DOHH2 (cell line): Measurements from ENCODE around the gene TMEM212.

ENCODE experiments used
- H3F3A ChIP-seq: fragments of 200-600 bp; sonication (generic), shearing (Covaris generic); 2 replicates; pipeline ENCODE4 v1.6.0; 2016; ENCODE audit warnings: antibody characterized with exemption, mild to moderate bottlenecking; ENCODE audit not compliant: control insufficient read depth, insufficient read depth
- H3K27ac ChIP-seq: fragments of 200-600 bp; sonication (generic); 2 replicates; pipeline ENCODE4 v1.5.1; 2014; ENCODE audit warnings: low read depth, mild to moderate bottlenecking, low read length, moderate library complexity
- H3K27me3 ChIP-seq: fragments of 200-600 bp; sonication (generic); 2 replicates; pipeline ENCODE4 v1.6.1; 2014; ENCODE audit warnings: mild to moderate bottlenecking, low read length, mixed read lengths; ENCODE audit not compliant: control insufficient read depth
- H3K36me3 ChIP-seq: fragments of 200-600 bp; sonication (generic); 2 replicates; pipeline ENCODE4 v1.6.1; 2014; ENCODE audit warnings: mild to moderate bottlenecking, low read length, moderate library complexity, mixed read lengths; ENCODE audit not compliant: control insufficient read depth
- H3K4me1 ChIP-seq: fragments of 200-600 bp; sonication (generic); 2 replicates; pipeline ENCODE4 v1.6.1; 2014; ENCODE audit warnings: mild to moderate bottlenecking, low read length, mixed read lengths; ENCODE audit not compliant: control insufficient read depth
- H3K4me2 ChIP-seq: fragments of 200-600 bp; sonication (generic); 2 replicates; pipeline ENCODE4 v1.6.0; 2014; ENCODE audit warnings: mild to moderate bottlenecking, low read length, moderate library complexity
- H3K4me3 ChIP-seq: fragments of 200-600 bp; sonication (generic); 2 replicates; pipeline ENCODE4 v1.5.1; 2014; ENCODE audit warnings: mild to moderate bottlenecking, low read length, mixed read lengths
- H3K79me2 ChIP-seq: fragments of 200-600 bp; sonication (generic); 2 replicates; pipeline ENCODE4 v1.6.1; 2014; ENCODE audit warnings: mild to moderate bottlenecking, low read length, mixed read lengths; ENCODE audit not compliant: control insufficient read depth
- H3K9me2 ChIP-seq: fragments of 200-600 bp; sonication (generic); replicated peaks from 2 replicates; pipeline ENCODE4 v1.6.1; 2014; ENCODE audit warnings: mild to moderate bottlenecking, low read length, mixed read lengths; ENCODE audit not compliant: control insufficient read depth
- H3K9me3 ChIP-seq: fragments of 200-600 bp; sonication (generic); 2 replicates; pipeline ENCODE4 v1.6.1; 2014; ENCODE audit warnings: antibody characterized with exemption, low read length, mixed read lengths; ENCODE audit not compliant: control insufficient read depth, insufficient read depth
- H4K20me1 ChIP-seq: fragments of 200-600 bp; sonication (generic); 2 replicates; pipeline ENCODE4 v1.6.0; 2014; ENCODE audit warnings: low read depth, mild to moderate bottlenecking, antibody characterized with exemption, low read length, moderate library complexity; ENCODE audit not compliant: control insufficient read depth, insufficient read depth
- EZH2phosphoT487 ChIP-seq: fragments of 200-600 bp; sonication (generic); IDR thresholded peaks from 2 replicates; pipeline ENCODE4 v1.6.1; 2017; ENCODE audit warnings: borderline replicate concordance, mild to moderate bottlenecking, antibody characterized with exemption, low read length, moderate library complexity, mixed read lengths
- TF ChIP-seq, protein P1 (sequence below): fragments of 200-600 bp; sonication (generic); IDR thresholded peaks from one replicate; pipeline ENCODE4 v1.5.1; 2014; ENCODE audit warnings: antibody characterized with exemption, mild to moderate bottlenecking, low read depth, low read length; ENCODE audit not compliant: poor library complexity, severe bottlenecking

TMEM212 gene

DNA sequence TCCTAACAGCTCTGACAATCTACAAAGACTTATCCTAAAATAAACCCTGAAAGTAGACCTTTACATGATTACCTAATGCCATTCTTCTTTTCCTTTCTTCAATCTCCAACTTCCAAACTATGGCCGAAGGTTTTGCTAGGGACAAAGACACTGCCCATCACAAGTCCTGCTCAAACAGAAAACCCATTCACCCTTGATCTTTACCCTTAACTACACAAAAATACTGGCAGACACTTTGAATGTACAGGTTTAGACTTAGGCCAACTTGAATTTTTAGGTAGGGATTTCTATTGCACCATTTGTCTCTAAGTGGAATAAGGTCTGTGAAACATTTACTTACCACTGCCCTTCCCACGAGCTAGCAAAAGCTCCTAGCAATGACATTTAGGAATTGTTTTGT, 64.6 kb downstream of the TMEM212 start:
- Histone ChIP-seq H3K36me3 (no peaks in the 10 kb centered on the region), H3K4me1 (no peaks in the 10 kb centered on the region), H3K27ac (no peak overlapping the region), H3K4me3 (no peak overlapping the region), H3K79me2 (no peaks in the 10 kb centered on the region), H3K9me3 (no peaks in the 10 kb centered on the region), H3K27me3 (no peaks in the 10 kb centered on the region), H4K20me1 (no peaks in the 10 kb centered on the region), H3F3A (no peaks in the 10 kb centered on the region), H3K4me2 (no peak overlapping the region), H3K9me2 (no peaks in the 10 kb centered on the region)
- TF ChIP-seq, protein P1, sequence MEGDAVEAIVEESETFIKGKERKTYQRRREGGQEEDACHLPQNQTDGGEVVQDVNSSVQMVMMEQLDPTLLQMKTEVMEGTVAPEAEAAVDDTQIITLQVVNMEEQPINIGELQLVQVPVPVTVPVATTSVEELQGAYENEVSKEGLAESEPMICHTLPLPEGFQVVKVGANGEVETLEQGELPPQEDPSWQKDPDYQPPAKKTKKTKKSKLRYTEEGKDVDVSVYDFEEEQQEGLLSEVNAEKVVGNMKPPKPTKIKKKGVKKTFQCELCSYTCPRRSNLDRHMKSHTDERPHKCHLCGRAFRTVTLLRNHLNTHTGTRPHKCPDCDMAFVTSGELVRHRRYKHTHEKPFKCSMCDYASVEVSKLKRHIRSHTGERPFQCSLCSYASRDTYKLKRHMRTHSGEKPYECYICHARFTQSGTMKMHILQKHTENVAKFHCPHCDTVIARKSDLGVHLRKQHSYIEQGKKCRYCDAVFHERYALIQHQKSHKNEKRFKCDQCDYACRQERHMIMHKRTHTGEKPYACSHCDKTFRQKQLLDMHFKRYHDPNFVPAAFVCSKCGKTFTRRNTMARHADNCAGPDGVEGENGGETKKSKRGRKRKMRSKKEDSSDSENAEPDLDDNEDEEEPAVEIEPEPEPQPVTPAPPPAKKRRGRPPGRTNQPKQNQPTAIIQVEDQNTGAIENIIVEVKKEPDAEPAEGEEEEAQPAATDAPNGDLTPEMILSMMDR: no peak
- TF ChIP-seq EZH2phosphoT487: no peak

DNA sequence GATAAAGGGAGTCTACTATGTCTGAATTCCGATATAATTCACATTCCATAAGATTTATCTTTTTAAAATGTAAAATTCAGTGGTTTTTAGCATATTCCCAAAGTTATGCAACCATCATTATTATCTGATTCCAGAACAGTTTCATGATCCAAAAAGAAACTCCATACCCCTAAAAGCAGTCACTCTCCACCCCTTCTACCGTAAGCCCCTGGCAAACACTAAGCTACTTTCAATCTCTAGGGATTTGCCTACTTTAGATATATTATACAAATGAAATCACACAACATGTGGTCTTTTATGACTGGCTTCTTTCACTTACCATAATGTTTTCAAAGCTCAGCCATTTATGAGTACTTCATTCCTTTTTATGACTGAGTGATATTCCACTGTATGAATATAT, 65.6 kb downstream of the TMEM212 start:
- Histone ChIP-seq H4K20me1 (no peaks in the 10 kb centered on the region), H3K27me3 (no peaks in the 10 kb centered on the region), H3K9me3 (no peaks in the 10 kb centered on the region), H3K27ac (no peak overlapping the region), H3F3A (no peaks in the 10 kb centered on the region), H3K9me2 (no peaks in the 10 kb centered on the region), H3K4me3 (no peak overlapping the region), H3K4me2 (no peak overlapping the region), H3K36me3 (no peaks in the 10 kb centered on the region), H3K79me2 (no peaks in the 10 kb centered on the region), H3K4me1 (no peaks in the 10 kb centered on the region)
- TF ChIP-seq, protein P1: no peak
- TF ChIP-seq EZH2phosphoT487: no peak
